Stimulated activated CD8-positive, alpha-beta memory T cell treated with anti-CD3 and anti-CD28 coated beads, Interleukin-12 subunit alpha, Interleukin-12 subunit beta, amount 100 ng/mL, for 24 hours (primary cell): ENCODE results near the gene SNAPC3.

Experiments used
- DNase-seq: peaks from one replicate; pipeline ENCODE4 v3.0.0-alpha.2; 2020; ENCODE audit errors: extremely low read depth

Gene SNAPC3

DNA sequence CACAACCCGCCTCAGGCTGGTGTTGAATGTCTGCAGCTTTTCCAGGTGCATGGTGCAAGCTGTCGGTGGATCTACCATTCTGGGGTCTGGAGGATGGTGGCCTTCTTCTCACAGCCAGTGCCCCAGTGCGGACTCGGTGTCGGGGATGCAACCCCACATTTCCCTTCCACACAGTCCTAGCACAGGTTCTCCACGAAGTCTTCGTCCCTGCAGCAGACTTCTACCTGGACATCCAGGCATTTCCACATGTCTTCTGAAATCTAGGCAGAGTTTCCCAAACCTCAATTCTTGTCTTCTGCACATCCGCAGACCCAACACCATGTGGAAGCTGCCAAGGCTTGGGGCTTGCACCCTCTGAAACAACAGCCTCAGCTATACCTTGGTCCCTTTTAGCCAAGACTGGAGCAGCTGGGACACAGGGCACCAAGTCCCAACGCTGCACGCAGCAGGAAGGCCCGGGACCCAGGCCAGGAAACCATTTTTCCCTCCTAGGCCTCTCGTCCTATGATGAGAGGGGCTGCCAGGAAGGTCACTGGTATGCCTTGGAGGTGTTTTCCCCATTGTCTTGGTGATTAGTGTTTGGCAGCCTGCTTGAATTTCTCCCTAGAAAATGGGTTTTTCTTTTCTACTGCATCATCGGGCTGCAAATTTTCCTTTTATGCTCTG, 69.9 kb downstream of the SNAPC3 start:
- DNase-seq, result no peak

DNA sequence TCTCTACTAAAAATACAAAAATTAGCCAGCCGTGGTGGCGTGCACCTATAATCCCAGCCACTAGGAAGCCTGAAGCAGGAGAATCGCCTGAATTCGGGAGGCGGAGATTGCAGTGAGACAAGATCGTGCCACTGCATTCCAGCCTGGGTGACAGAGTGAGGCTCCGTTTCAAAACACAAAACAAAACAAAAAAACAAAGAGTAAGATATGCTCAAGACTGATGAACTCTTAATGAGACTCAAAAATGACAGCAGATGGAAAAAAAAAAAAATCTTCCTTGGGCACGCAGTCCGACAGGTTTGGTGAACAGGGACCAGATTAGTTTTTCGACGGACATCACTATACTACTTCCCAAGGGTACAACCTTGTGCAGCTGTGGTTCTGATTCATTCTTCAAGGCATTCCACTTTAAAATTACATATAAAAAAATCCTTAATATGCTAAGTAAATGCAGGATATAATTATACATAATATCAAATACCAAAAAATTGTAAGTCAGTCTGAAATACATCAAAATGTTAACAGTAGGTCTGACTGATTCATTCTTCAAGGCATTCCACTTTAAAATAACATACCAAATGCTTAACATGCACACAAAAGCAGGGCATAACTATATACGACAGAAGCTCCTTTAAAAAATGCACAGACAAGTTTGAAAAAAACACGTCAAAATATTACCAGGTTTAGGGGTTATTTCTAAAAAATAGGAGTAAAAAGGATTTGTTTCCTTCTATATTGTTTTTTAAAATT, 75.7 kb downstream of the SNAPC3 start:
- DNase-seq, result no peak

- no peak for DNase-seq
Measured at GRCh38 chr9:15499139-15499538, 76.5 kb downstream of the SNAPC3 start.

DNA sequence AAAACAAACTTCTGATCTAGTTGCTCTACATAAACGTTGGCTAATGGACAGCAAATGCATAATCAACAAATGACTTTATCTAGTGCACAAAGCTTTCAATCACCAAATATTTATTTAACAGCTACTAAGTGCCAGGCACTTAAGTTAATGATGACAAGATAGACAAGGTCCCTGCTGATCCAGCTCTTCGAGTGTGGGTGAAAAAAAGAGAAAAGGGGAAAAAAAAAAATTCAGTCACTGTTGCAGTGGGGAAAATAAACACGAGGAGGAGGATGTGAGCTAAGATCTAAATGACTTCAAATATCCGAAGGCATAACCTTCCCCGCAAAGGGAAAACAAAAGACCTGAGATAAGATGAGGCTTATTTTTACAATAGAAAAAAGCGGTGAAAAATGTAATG, 78.5 kb downstream of the SNAPC3 start:
- DNase-seq, result no peak

DNA sequence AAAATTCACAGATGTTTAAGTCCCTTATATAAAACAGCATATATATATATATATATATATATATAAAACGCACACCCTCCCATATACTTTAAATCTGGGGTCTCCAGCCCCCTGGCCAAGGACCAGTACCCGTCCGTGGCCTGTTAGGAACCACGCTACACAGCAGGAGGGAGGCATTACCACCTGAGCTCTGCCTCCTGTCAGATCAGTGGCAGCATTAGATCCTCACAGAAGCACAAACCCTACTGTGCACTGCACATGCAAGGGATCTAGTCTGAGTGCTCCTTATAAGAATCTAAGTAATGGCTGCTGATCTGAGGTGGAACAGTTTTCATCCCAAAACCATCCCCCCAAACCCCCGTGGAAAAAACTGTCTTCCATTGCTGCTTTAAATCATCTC, 79.1 kb downstream of the SNAPC3 start:
- no peak for DNase-seq

DNA sequence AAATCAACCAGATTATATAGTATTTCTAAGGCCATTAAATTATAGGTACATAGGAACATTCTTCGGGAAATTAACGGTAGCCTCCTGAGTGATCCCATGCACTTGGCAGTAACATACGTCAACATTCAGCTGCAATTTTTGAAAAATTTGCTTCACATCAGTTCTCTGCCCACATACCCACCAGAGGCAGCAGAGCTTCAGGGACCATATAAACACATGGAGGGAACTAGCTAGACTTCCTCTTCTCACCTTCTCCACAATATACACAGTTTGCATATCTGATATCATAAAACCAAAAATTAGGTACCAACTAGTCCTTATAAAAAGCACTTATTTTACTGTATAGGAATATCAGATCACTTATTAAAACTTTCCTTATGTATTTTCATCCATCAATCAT, 83.2 kb downstream of the SNAPC3 start:
- DNase-seq, result no peak

DNA sequence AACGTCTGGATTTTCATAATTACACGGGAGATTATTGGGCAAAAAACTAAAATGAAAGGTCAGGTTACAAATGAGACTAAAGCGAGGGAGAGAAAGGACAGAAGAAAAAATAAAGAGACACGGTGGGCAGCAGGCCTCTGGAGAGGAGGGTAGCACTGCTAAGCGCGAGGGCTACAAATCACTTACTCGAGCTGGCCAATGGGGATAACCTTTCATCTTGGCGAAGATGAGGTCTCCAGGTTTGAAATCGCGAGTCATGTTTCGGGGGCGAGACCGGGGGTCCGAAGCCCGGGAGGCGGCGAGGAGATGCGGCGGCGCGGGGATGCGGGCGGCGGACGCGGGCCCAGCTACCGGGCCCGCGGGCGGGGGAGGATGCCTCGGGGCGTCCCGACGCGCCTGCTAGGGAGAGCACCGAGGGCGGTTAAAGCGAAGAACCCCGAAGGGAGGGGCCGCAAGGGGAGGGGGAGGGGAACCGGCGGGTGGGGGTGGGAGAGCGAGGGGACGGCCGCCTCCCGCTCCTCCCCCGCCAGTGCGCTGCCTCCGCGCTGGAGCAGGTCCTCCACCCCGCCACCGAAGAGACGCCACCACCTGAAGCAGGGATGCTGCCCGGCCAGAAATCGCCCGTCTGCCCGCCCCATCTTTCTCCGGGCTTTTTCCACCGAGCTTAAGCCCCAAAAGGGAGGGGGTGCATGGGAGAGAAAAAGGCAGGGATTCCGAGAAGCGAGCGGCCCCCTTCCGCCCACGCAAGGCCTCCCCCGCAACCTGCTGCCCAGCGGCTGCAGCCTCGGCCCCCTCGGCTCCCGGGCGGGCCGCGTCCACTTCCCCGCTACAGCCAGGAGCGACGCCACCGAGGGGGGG, 87.5 kb downstream of the SNAPC3 start:
- DNase-seq, result peak; percentile 32

DNA sequence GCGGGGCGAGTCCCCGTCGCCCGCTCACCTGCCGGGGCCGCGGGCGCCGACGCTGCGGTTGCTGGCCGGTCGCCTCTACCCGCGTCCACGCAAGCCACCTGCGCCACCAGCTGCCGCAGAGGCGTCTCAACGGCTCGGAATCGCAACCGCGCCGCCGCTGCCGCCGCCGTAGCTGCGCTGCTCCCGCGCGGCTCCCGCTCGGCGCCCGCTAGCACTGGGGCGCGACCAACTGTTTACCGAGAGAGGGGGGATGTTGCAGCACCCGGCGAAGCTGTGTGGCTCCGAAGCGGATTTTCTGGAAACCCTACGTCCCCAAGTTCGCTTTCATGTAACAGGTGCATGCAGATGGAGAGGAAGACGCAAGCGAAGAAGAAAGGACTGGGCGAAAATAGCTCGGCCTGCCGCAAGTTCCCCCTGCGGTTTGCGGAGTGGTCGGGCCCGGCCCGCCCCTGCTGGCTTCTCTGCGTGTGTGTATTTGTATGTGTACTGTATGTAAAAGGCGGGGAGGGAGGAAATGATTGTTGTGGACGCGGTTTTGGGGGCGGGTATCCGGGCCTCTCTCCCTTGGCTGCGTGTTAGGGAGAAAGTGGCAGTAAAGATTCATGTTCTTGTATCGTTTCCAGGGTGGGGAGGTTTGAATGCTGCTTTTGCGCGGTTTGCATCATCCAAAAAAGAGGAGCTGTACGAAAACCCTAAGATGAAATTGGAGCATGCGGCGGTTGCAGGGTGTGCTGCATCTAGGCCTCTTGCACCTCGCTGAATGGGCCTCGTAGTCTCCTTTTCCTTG, 88.3 kb downstream of the SNAPC3 start, which contains the start of gene PSIP1:
TSS of gene PSIP1 (minus strand) at position 182 of the 787 bp plus-strand sequence. CDS start 782 bp downstream, outside the sequence.
- DNase-seq, result peak; percentile 61
